Bronchial epithelial cell (primary cell): Measurements from ENCODE around the gene ELOVL6. TPM values are rescaled to one million over a fixed set of nuclear protein-coding genes. Genes with fewer than 3 reads are reported as not detected.

Experiments
- DNase-seq: peaks from one replicate; pipeline ENCODE4 v3.0.0-alpha.2; 2010; ENCODE audit warnings: low read depth
- FAIRE-seq: peaks from 2 replicates; lab custom pipeline; 2011; peaks lifted over from hg19 to GRCh38; lab: Jason Lieb, UNC
- H3K27me3 ChIP-seq: 2 replicates; pipeline ENCODE4 v1.5.1; 2011; ENCODE audit warnings: low read length; ENCODE audit not compliant: control insufficient read depth, insufficient read depth
- H3K36me3 ChIP-seq: 2 replicates; pipeline ENCODE4 v1.5.1; 2011; ENCODE audit warnings: low read length; ENCODE audit not compliant: control insufficient read depth, insufficient read depth
- H3K4me3 ChIP-seq: 2 replicates; pipeline ENCODE4 v1.5.1; 2011; ENCODE audit warnings: mild to moderate bottlenecking, low read depth, low read length, control low read depth
- CTCF ChIP-seq: IDR thresholded peaks from 2 replicates; pipeline ENCODE4 v1.5.1; 2011; ENCODE audit warnings: mild to moderate bottlenecking, moderate library complexity, low read length, control low read depth, inconsistent platforms; ENCODE audit not compliant: insufficient read depth, severe bottlenecking
- total RNA-seq: library from RNA; depleted of rRNA; stranded (reverse); fragments of >200 nt; gene quantifications from 2 replicates; pipeline ENCODE4 v1.2.1, GENCODE V29; 2014

Gene ELOVL6
- total RNA-seq, 1 donor from 2014 or later = 6.8 TPM

- TF ChIP-seq CTCF = no peak
- no peaks in the 10 kb centered on the region for H3K27me3 ChIP-seq
- FAIRE-seq (no peak), DNase-seq (no peak)
- H3K36me3 ChIP-seq = no peaks in the 10 kb centered on the region
- H3K4me3 ChIP-seq = no peak overlapping the region
Measured at GRCh38 chr4:110171971-110172370, 26.4 kb downstream of the ELOVL6 start.

- DNase-seq = no peak
- H3K36me3 ChIP-seq = no peaks in the 10 kb centered on the region
- no peaks in the 10 kb centered on the region for H3K27me3 ChIP-seq
- no peak for FAIRE-seq
- no peak for TF ChIP-seq CTCF
- H3K4me3 ChIP-seq = no peak overlapping the region
Measured at GRCh38 chr4:110170861-110171260, 27.6 kb downstream of the ELOVL6 start.

- FAIRE-seq (no peak), DNase-seq (peak; percentile 88)
- no peaks in the 10 kb centered on the region for H3K27me3 ChIP-seq
- H3K36me3 ChIP-seq = peaks cover 2% of the 10 kb centered on the region
- TF ChIP-seq CTCF = no peak
- H3K4me3 ChIP-seq = no peak overlapping the region
Measured at GRCh38 chr4:110165382-110166286, 32.8 kb downstream of the ELOVL6 start.

- FAIRE-seq (no peak), DNase-seq (peak; percentile 40)
- TF ChIP-seq CTCF = no peak
- Histone ChIP-seq H3K4me3 (no peak overlapping the region), H3K36me3 (peaks cover 2% of the 10 kb centered on the region), H3K27me3 (no peaks in the 10 kb centered on the region)
Measured at GRCh38 chr4:110164856-110165255, 33.6 kb downstream of the ELOVL6 start.

GRCh38 chr4:110164251-110164650 is 34.2 kb downstream of the ELOVL6 start:
- DNase-seq = peak; percentile 57
- no peak for TF ChIP-seq CTCF
- FAIRE-seq = no peak

More at GRCh38 chr4:110164251-110164650, 34.2 kb downstream of the ELOVL6 start:
- Histone ChIP-seq H3K4me3 (no peak overlapping the region), H3K36me3 (peaks cover 2% of the 10 kb centered on the region), H3K27me3 (no peaks in the 10 kb centered on the region)
